ENCODE measurements around the gene MRPS18A.

DNA sequence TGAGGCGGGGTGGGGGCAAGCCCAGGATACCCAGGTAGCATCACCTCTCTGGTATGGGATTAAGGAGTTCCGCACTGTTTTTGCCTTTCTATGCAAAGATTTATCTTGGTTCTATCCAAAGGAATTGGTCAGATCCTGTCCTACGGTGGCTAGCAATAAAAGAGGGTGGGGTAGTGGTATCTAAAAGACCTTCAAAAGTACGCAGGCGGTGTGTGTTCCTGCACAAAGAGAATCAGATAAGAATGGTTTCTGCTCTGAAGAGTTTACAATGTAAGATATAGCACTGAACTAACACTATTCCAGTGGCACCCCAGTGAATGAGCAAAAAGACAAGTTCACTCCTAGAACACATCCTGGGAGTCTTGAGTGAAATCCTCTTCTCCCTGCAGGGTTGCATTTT is 6.3 kb downstream of the MRPS18A start:
- TF ChIP-seq, protein P1, sequence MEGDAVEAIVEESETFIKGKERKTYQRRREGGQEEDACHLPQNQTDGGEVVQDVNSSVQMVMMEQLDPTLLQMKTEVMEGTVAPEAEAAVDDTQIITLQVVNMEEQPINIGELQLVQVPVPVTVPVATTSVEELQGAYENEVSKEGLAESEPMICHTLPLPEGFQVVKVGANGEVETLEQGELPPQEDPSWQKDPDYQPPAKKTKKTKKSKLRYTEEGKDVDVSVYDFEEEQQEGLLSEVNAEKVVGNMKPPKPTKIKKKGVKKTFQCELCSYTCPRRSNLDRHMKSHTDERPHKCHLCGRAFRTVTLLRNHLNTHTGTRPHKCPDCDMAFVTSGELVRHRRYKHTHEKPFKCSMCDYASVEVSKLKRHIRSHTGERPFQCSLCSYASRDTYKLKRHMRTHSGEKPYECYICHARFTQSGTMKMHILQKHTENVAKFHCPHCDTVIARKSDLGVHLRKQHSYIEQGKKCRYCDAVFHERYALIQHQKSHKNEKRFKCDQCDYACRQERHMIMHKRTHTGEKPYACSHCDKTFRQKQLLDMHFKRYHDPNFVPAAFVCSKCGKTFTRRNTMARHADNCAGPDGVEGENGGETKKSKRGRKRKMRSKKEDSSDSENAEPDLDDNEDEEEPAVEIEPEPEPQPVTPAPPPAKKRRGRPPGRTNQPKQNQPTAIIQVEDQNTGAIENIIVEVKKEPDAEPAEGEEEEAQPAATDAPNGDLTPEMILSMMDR (IDR thresholded peaks at IDR 0.05) = no peak
- TF ChIP-seq POLR2A (IDR thresholded peaks at IDR 0.05) = no peak

All from esophagus squamous epithelium (tissue), 4 donors.